GM19025 (cell line): Measurements from ENCODE around the gene EDEM2.
"Not testable (repeated sequence)": the region's sequence is repeated elsewhere in the genome, so short reads cannot be mapped to it uniquely, and the experiment has no call there.

ENCODE experiments used
- ATAC-seq: cut with Tn5 transposase; IDR thresholded peaks from one replicate; pipeline ENCODE4 v1.9.1; 2021; ENCODE audit warnings: mild to moderate bottlenecking, low read depth, moderate library complexity; ENCODE audit not compliant: unreplicated experiment

EDEM2 gene, protein sequence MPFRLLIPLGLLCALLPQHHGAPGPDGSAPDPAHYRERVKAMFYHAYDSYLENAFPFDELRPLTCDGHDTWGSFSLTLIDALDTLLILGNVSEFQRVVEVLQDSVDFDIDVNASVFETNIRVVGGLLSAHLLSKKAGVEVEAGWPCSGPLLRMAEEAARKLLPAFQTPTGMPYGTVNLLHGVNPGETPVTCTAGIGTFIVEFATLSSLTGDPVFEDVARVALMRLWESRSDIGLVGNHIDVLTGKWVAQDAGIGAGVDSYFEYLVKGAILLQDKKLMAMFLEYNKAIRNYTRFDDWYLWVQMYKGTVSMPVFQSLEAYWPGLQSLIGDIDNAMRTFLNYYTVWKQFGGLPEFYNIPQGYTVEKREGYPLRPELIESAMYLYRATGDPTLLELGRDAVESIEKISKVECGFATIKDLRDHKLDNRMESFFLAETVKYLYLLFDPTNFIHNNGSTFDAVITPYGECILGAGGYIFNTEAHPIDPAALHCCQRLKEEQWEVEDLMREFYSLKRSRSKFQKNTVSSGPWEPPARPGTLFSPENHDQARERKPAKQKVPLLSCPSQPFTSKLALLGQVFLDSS

DNA sequence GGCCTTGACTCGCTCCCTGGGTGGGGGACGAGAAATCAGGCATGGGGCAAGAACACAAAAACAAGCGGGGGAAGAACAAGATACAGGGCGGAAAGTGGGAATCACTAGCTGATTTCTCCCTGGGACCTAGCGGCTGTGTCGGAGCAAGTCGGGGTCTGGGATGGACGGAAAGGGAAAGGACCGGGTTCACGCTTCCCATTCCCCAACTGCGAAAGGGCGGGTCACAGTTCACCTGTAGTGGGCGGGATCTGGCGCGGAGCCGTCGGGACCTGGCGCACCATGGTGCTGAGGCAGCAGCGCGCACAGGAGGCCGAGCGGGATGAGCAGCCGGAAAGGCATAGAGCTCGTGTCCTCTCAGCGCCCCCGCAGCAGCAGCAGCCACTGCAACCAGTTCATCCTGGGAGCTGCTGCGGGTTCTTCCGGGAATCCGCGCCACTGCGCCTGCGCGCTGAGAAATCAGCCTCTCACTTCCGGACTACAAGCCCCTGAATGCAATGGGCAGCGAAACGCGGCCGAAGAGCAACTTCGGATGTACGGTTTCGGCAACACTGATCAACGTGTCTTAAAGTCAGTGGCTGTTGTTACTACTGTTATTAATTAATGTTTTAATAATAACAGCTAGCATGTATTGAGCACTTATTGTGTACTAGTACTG lies at the start of gene EDEM2:
TSS of gene EDEM2 (minus strand) at position 417 of the 655 bp plus-strand sequence. CDS start at position 339, 78 bp downstream.
- ATAC-seq = peak; percentile 79

- ATAC-seq = no peak
Measured at GRCh38 chr20:35196313-35196712, 49.2 kb upstream of the EDEM2 start.

GRCh38 chr20:35193031-35193791 lies 46.1 kb upstream of the EDEM2 start:
- not testable (repeated sequence) for ATAC-seq

DNA sequence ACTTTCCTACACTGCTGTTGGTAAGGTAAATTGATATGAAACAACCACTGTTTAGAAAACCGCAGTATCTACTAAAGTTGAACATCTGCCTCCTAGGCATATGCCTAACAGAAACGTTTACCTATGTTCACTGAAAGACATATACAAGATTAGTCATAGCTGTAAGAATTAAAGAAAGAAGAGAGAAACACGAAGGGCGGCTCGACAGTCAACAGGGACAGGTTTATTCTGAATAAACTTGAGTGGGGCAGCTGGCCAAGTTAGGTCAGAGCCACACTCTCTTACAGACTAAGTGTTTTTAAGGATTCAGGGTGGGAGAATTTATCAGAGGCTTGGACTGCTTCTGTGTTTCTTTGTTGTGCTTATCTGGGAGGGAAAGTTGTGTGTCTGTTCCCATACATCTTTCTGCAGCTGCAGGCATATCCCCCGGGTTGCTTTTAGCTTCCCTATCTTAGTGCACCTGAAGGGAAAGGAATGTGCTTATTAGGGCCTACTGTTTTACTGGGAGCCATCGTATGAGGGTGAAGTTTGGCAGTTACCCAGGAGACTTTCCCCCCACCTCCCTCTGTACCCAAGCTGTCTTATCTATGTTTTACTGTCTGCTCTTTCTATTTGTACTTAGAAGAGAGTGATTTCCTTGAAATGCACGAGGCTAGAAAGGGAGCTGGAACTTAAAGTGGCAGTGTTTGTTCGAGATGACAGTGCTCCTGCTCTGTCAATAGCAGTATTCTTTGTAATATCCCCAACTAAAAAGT lies 45.2 kb upstream of the EDEM2 start:
- no peak for ATAC-seq

GRCh38 chr20:35191419-35192117 lies 44.4 kb upstream of the EDEM2 start:
- ATAC-seq = no peak

DNA sequence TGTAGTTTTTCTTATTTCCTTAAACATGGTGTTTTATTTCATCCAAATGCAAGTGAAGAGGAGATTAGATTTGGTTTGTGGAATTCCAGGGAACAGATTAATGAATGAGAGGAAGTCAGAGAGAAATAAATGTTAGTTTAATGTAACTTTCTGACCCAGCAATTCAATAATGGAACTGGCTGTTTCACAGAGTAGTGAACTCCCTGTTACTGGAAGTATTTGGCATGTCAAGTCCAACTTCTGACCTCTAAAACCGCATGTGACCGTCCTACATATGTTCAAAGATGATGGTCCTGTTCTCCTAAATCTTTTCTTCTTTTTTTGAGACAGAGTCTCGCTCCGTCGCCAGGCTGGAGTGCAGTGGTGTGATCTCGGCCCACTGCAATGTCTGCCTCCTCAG lies 43.4 kb upstream of the EDEM2 start:
- no peak for ATAC-seq

DNA sequence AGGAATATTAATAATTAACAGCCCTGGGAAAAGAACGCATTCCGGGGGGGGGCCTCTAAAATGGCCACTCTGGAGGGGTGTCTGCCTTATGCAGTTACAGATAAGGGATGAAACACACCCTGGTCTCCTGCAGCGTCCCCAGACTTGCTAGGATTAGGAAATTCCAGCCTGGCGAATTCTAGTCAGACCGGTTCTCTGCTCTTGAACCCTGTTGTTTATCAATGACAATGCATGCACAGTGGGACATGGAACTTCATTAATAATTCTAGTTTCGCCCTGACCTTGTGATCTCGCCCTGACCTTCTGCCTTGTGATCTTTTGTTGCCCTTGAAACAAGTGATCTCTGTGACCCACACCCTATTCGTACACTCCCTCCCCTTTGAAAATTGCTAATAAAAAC lies 42.1 kb upstream of the EDEM2 start:
- ATAC-seq = not testable (repeated sequence)

DNA sequence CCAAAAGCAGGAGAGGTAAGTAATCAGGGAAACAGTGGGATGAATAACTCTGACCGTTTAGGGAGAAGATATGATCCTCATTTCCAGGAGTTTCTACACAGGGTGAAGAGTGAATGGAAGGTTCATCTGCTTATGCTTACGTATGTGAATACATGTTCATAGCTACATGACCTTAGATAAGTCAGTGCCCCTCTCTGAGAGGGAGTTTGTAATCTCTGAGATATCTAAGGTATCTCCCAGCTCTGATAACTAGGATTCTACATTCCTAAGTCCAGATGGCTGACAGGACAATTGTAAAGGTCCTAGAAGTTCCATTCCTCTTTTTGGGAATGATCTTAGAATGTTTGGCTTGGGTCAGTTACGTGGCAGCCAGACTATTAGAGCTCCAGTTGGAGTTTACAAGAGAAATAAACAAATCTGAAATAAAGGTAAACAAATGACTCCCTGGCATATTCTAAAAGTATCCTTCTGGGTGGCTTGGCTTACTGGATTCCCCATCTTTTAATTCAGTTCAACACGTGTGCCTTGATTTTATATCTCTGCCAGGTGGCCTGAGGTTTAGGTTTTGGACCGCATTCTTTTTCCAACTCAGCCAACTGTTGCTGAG lies 40.6 kb upstream of the EDEM2 start:
- no peak for ATAC-seq

DNA sequence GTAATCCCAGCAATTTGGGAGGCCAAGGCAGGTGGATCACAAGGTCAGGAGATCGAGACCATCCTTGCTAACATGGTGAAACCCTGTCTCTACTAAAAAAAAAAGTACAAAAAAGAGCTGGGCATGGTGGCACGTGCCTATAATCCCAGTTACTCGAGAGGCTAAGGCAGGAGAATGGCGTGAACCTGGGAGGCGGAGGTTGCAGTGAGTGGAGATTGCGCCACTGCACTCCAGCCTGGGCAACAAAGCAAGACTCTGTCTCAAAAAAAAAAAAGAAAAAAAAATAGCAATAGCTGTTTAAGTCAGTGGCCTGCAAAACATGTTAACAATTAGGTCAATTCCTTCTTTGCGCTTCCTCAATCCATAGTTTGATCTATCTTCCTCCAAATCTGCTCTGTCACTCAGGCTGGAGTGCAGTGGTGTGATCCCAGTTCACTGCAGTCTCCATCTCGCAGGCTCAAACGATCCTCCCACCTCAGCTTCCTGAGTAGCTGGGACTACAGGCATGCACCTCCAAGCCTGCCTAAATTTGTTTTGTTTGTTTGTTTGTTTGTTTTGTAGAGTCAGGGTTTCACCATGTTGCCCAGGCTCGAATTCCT lies 39.7 kb upstream of the EDEM2 start:
- not testable (repeated sequence) for ATAC-seq

GRCh38 chr20:35181731-35182130 lies 34.6 kb upstream of the EDEM2 start:
- ATAC-seq = no peak

DNA sequence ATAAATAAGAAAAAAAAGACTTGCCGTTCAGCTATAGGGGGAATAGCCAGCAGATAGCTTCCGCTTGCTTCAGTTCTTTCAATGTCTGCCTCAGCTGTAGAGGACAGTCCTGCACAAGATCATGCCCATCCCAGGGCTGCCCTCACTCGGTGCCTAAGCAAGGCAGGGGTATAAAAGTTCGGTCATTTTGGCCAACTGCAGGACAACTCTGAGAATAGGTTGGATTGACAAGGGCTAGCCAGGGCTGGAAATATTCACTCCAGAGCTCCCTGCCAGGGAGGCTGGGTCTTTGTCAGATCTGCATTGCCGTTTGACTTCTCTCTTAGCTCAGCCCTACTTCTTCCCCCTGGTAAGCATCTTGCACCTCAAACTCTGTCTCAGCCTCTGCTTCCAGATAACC lies 33.1 kb upstream of the EDEM2 start:
- ATAC-seq = no peak

DNA sequence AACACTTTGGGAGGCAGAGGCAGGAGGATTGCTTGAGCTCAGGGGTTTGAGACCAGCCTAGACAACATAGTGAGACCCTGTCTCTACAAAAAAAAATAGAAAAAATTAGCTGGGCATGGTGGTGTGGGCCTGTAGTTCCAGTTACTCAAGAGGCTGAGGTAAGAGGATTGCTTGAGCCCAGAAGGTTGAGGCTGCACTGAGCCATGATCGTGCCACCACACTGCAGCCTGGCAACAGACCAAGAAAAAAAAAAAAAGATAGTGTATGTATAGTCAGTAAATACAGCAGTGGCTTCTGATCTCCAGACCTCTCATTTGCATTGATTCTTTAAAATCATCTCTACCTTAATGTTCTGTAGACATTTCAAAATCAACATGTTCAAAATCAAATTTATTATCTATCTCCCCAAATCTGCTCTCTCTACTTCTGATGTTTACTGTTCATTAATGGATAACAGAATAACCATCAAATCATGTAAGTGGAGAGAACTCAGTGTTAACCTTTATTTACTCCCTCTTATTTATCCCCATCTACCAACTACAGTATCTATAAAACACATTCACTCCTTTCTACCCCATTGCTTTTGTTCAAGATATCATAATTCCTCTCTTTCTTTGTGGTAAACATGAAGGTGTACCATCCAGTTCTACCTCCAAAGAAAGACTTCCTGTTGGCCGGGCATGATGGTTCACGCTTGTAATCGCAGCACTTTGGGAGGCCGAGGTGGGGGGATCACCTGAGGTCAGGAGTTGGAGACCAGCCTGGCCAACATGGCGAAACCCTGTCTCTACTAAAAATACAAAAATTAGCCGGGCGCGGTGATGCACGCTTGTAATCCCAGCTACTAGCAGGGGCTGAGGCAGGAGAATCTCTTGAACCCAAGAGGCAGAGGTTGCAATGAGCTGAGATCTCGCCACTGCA lies 32.4 kb upstream of the EDEM2 start:
- ATAC-seq = no peak

DNA sequence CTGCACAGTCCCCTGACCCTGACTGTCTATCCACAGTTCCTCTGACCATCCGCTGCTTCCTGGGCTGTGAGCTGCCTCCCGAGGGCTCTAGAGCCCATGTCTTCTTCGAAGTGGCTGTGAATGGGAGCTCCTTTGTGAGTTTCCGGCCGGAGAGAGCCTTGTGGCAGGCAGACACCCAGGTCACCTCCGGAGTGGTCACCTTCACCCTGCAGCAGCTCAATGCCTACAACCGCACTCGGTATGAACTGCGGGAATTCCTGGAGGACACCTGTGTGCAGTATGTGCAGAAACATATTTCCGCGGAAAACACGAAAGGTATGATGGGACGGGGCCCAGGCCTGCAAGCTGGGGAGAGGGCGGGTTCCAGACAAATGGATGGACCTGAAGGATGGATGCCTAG lies 29.0 kb upstream of the EDEM2 start:
- no peak for ATAC-seq

DNA sequence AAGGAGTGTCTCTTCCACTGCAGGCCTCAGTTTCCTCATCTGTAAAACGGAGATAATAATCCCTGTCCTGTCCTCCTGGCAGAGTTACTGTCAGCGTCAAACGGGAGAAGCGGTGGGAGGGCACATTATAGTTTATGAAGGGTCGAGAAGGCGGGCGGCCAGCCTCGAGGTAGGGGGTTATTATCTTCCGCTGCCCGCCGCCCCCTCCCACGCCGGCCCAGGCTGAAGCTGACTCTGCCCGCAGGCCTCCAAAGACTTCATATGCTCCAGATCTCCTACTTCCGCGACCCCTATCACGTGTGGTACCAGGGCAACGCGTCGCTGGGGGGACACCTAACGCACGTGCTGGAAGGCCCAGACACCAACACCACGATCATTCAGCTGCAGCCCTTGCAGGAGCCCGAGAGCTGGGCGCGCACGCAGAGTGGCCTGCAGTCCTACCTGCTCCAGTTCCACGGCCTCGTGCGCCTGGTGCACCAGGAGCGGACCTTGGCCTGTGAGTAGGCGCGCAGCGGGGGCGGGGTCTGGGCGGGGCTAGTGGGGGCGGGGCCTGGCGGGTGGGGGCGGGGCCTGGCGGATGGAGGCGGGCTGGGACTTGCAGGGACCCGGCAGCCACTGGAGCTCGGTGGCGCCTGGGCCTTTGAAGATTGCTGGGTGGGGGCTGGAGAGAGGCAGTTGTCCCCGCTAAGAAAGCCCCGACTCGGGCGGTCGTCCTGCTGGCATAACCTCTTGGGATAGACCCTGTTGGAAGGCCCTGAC lies 27.5 kb upstream of the EDEM2 start:
- no peak for ATAC-seq

GRCh38 chr20:35173576-35174192 lies 26.5 kb upstream of the EDEM2 start:
- no peak for ATAC-seq

DNA sequence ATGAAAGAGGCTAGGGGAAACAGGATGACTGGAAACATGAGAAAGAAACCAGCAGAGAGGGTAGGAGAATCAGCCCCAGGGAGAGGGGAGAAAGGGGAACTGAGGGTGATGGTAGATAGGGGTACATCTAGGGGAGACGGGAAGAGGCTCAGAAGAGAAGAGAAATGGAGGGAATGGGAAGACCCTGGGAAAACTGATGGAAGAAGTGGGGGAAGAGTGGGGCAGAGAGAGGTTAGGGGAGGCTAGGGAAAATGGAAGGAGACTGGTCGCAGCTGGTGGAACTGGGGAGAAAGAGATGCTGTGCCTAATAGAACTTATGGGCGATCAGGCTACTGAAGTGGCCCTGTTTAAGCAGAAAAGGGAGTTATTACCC lies 25.3 kb upstream of the EDEM2 start:
- ATAC-seq = no peak
